ENCODE results near the gene CLRN3.

GRCh38 chr10:127940866-127941640 lies 48.3 kb upstream of the CLRN3 start:
- TF ChIP-seq CTCF (IDR thresholded peaks at IDR 0.05; ENCODE audit: insufficient read depth, low read depth, low read length), result no peak
- no peak for TF ChIP-seq EZH2 (IDR thresholded peaks at IDR 0.05; ENCODE audit: insufficient read depth, low read length)

Measured in astrocyte (in vitro differentiated cells and primary cell).